SJCRH30 (cell line): ENCODE data around the gene GLIPR1. TPM values are rescaled to one million over a fixed set of nuclear protein-coding genes. Genes with fewer than 3 reads are reported as not detected.

Source experiments
- DNase-seq, 2 experiments: peaks; one replicate each; pipeline ENCODE4 v3.0.0-alpha.2; 2015 to 2020
- H3K27ac ChIP-seq: fragments of 250-450 bp; sonication (Bioruptor Pico); 2 replicates; pipeline ENCODE4 v1.5.1; 2020; ENCODE audit warnings: mild to moderate bottlenecking, moderate library complexity
- H3K27me3 ChIP-seq: fragments of 250-450 bp; sonication (Bioruptor Pico); 2 replicates; pipeline ENCODE4 v1.5.1; 2020; ENCODE audit warnings: mild to moderate bottlenecking, moderate library complexity
- H3K36me3 ChIP-seq: fragments of 250-450 bp; sonication (Bioruptor Pico); 2 replicates; pipeline ENCODE4 v1.5.1; 2020; ENCODE audit warnings: mild to moderate bottlenecking, moderate library complexity
- H3K4me1 ChIP-seq: fragments of 250-450 bp; sonication (Bioruptor Pico); 2 replicates; pipeline ENCODE4 v1.5.1; 2020; ENCODE audit warnings: mild to moderate bottlenecking, moderate library complexity
- H3K4me3 ChIP-seq: fragments of 250-450 bp; sonication (Bioruptor Pico); 2 replicates; pipeline ENCODE4 v1.5.1; 2020; ENCODE audit warnings: mild to moderate bottlenecking, moderate library complexity
- H3K9me3 ChIP-seq: fragments of 250-450 bp; sonication (Bioruptor Pico); replicated peaks from 2 replicates; pipeline ENCODE4 v1.5.1; 2020; ENCODE audit warnings: mild to moderate bottlenecking, moderate library complexity
- total RNA-seq: library from RNA; depleted of rRNA; stranded (reverse); fragments of >200 nt; shearing (Covaris generic); gene quantifications from 2 replicates; pipeline ENCODE4 v1.2.3, GENCODE V29; 2014; rRNA removed

GLIPR1 gene
- total RNA-seq, 1 experiment from 2014 or later: 1.7 TPM

DNA sequence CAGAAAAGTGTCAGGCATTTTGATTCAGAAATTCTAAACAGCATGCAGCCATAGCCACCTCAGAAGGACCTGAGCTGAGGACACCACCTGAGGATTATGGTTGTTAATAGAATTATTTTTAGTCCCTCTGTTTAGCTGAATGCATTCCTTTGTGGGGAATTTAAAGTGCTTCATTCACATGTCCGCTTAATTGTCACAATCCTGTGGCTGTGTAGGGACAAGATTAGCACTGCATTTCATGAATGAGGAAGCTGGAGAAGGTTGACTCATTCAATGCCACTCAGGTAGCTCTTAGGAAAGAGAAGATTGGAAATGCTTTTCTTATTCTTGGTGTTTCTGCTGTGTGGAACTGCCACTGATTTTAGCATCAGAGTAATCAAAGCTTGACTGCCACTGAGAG is 72.8 kb downstream of the GLIPR1 start:
- Histone ChIP-seq H3K36me3 (no peaks in the 10 kb centered on the region), H3K27ac (no peak overlapping the region), H3K4me3 (no peak overlapping the region), H3K9me3 (no peaks in the 10 kb centered on the region), H3K27me3 (no peaks in the 10 kb centered on the region), H3K4me1 (peaks cover 47% of the 10 kb centered on the region)
- DNase-seq: no peak

Other genes starting within 250 kb of the GLIPR1 start
- 0.71 and 1.1 TPM in 2 replicates for gene CAPS2, start 150.4 kb upstream of the GLIPR1 start, total RNA-seq
- not detected in 2 replicates for gene GLIPR1L1, start 146.1 kb upstream of the GLIPR1 start, total RNA-seq
- not detected in 2 replicates for gene GLIPR1L2, start 89.7 kb upstream of the GLIPR1 start, total RNA-seq
- gene KRR1, start 30.9 kb downstream of the GLIPR1 start, total RNA-seq: 53.2 and 79.3 TPM in 2 replicates